Osteoblast (primary cell): Measurements from ENCODE around the gene HS3ST3A1. TPM values are rescaled to one million over a fixed set of nuclear protein-coding genes. Genes with fewer than 3 reads are reported as not detected.
A peak's percentile ranks its signal among the peaks of the same experiment; 100 is the strongest.

ENCODE experiments used
- DNase-seq: peaks from one replicate; pipeline ENCODE4 v3.0.0; 2011; ENCODE audit warnings: low spot score, mixed read lengths; ENCODE audit not compliant: insufficient read length; ENCODE audit errors: missing footprints
- H2AFZ ChIP-seq: 2 replicates; pipeline ENCODE4 v1.6.0; 2011; ENCODE audit warnings: mild to moderate bottlenecking, low read length
- H3K27ac ChIP-seq: 2 replicates; pipeline ENCODE4 v1.5.1; 2011; ENCODE audit warnings: mild to moderate bottlenecking, low read depth, low read length, moderate library complexity
- H3K27me3 ChIP-seq: 2 replicates; pipeline ENCODE4 v1.6.0; 2012; ENCODE audit warnings: mild to moderate bottlenecking, control low read depth, inconsistent platforms, low read length, moderate library complexity; ENCODE audit not compliant: insufficient read depth
- H3K36me3 ChIP-seq: 2 replicates; pipeline ENCODE4 v1.5.1; 2011; ENCODE audit warnings: mild to moderate bottlenecking, low read length, control low read depth, moderate library complexity; ENCODE audit not compliant: insufficient read depth
- H3K4me1 ChIP-seq: 2 replicates; pipeline ENCODE4 v1.5.1; 2011; ENCODE audit warnings: mild to moderate bottlenecking, low read length, control low read depth, moderate library complexity; ENCODE audit not compliant: insufficient read depth
- H3K4me2 ChIP-seq: 2 replicates; pipeline ENCODE4 v1.6.0; 2011; ENCODE audit warnings: mild to moderate bottlenecking, low read length; ENCODE audit not compliant: insufficient read depth
- H3K4me3 ChIP-seq: fragments of 200-600 bp; sonication (generic); 3 replicates; pipeline ENCODE4 v1.5.1; 2012; ENCODE audit warnings: mild to moderate bottlenecking, low read length, inconsistent platforms; ENCODE audit not compliant: insufficient read depth
- H3K79me2 ChIP-seq: 2 replicates; pipeline ENCODE4 v1.6.0; 2012; ENCODE audit warnings: mild to moderate bottlenecking, low read length, control low read depth, inconsistent platforms; ENCODE audit not compliant: insufficient read depth
- H3K9me3 ChIP-seq: 2 replicates; pipeline ENCODE4 v1.5.1; 2011; ENCODE audit warnings: low read depth, low read length, control low read depth
- H4K20me1 ChIP-seq: 2 replicates; pipeline ENCODE4 v1.6.0; 2012; ENCODE audit warnings: mild to moderate bottlenecking, low read length, control low read depth; ENCODE audit not compliant: insufficient read depth
- CTCF ChIP-seq: IDR thresholded peaks from 2 replicates; pipeline ENCODE4 v1.5.1; 2011; ENCODE audit warnings: mild to moderate bottlenecking, low read depth, low read length, moderate library complexity; ENCODE audit errors: extremely low read depth
- total RNA-seq: library from RNA; depleted of rRNA; stranded (reverse); fragments of >200 nt; gene quantifications from 2 replicates; pipeline ENCODE4 v1.2.3, GENCODE V29; 2012

HS3ST3A1 gene
- total RNA-seq, 1 donor, result 8.3 TPM

GRCh38 chr17:13596241-13596923, 5.3 kb downstream of the HS3ST3A1 start:
- Histone ChIP-seq H4K20me1 (no peaks in the 10 kb centered on the region), H3K4me1 (peaks cover 67% of the 10 kb centered on the region), H3K9me3 (no peaks in the 10 kb centered on the region), H3K79me2 (peaks cover 93% of the 10 kb centered on the region), H3K4me2 (peak overlapping the region; percentile 86), H2AFZ (peak overlapping the region; percentile 27), H3K27ac (no peak overlapping the region), H3K27me3 (no peaks in the 10 kb centered on the region), H3K36me3 (no peaks in the 10 kb centered on the region), H3K4me3 (no peak overlapping the region)
- no peak for DNase-seq
- TF ChIP-seq CTCF, result no peak

GRCh38 chr17:13595599-13595899, 6.2 kb downstream of the HS3ST3A1 start:
- H3K27ac ChIP-seq, result peak overlapping the region; percentile 63
- TF ChIP-seq CTCF, result no peak
- no peaks in the 10 kb centered on the region for H4K20me1 ChIP-seq
- H2AFZ ChIP-seq, result no peak overlapping the region
- peaks cover 93% of the 10 kb centered on the region for H3K79me2 ChIP-seq
- peaks cover 74% of the 10 kb centered on the region for H3K4me1 ChIP-seq
- no peak overlapping the region for H3K4me3 ChIP-seq
- H3K36me3 ChIP-seq, result no peaks in the 10 kb centered on the region
- no peaks in the 10 kb centered on the region for H3K9me3 ChIP-seq
- no peaks in the 10 kb centered on the region for H3K27me3 ChIP-seq
- no peak for DNase-seq
- peak overlapping the region; percentile 83 for H3K4me2 ChIP-seq

GRCh38 chr17:13594762-13595598, 6.7 kb downstream of the HS3ST3A1 start:
- Histone ChIP-seq H2AFZ (peak overlapping the region; percentile 75), H4K20me1 (no peaks in the 10 kb centered on the region), H3K9me3 (no peaks in the 10 kb centered on the region), H3K36me3 (no peaks in the 10 kb centered on the region), H3K27me3 (no peaks in the 10 kb centered on the region), H3K4me1 (peaks cover 78% of the 10 kb centered on the region), H3K27ac (peak overlapping the region; percentile 63), H3K4me2 (peak overlapping the region; percentile 83), H3K79me2 (peaks cover 93% of the 10 kb centered on the region), H3K4me3 (peak overlapping the region; percentile 56)
- DNase-seq, result peak; percentile 90
- peak; percentile 96 for TF ChIP-seq CTCF

GRCh38 chr17:13594310-13594709, 7.4 kb downstream of the HS3ST3A1 start:
- TF ChIP-seq CTCF, result no peak
- no peak overlapping the region for H3K4me3 ChIP-seq
- H3K4me1 ChIP-seq, result peaks cover 79% of the 10 kb centered on the region
- H3K9me3 ChIP-seq, result no peaks in the 10 kb centered on the region
- no peak overlapping the region for H2AFZ ChIP-seq
- peaks cover 93% of the 10 kb centered on the region for H3K79me2 ChIP-seq
- H3K4me2 ChIP-seq, result peak overlapping the region; percentile 83
- H3K27me3 ChIP-seq, result no peaks in the 10 kb centered on the region
- no peaks in the 10 kb centered on the region for H3K36me3 ChIP-seq
- no peak for DNase-seq
- H4K20me1 ChIP-seq, result no peaks in the 10 kb centered on the region
- H3K27ac ChIP-seq, result peak overlapping the region; percentile 63
